SK-N-SH (cell line): ENCODE measurements around the gene MYO5C. TPM values are rescaled to one million over a fixed set of nuclear protein-coding genes. Genes with fewer than 3 reads are reported as not detected.

Experiments
- CTCF ChIP-seq: fragments of 200-600 bp; sonication (generic); IDR thresholded peaks from 2 replicates; pipeline ENCODE4 v1.6.1; 2017; ENCODE audit warnings: antibody characterized with exemption, mild to moderate bottlenecking, moderate library complexity
- MXI1 ChIP-seq: IDR thresholded peaks from 2 replicates; pipeline ENCODE4 v1.6.1; 2012; ENCODE audit warnings: mild to moderate bottlenecking, low read depth, low read length, improper control_type of control experiment
- SIN3A ChIP-seq: IDR thresholded peaks from 2 replicates; pipeline ENCODE4 v1.6.1; 2012; ENCODE audit warnings: low read depth, mild to moderate bottlenecking, low read length, moderate library complexity, borderline replicate concordance
- USF1 ChIP-seq: IDR thresholded peaks from 2 replicates; pipeline ENCODE4 v1.4.0; 2012; ENCODE audit warnings: low read depth, borderline replicate concordance
- polyA plus RNA-seq, 3 experiments: library from polyadenylated mRNA; depleted of rRNA; stranded (reverse); fragments of >200 nt; gene quantifications; 2 replicates each; pipeline ENCODE4 v1.2.3, GENCODE V29; 2012
- small RNA-seq, 7 experiments: library from RNA; depleted of rRNA; stranded (forward); fragments of <200 nt; gene quantifications; one replicate each; pipeline ENCODE3, GENCODE V24; 2012
- TF ChIP-seq, protein P1 (sequence below): fragments of 150-350 bp; IDR thresholded peaks from 2 replicates; pipeline ENCODE4 v1.6.1; 2017; ENCODE audit warnings: antibody characterized with exemption, low read length, low read depth, borderline replicate concordance

MYO5C gene
- polyA plus RNA-seq, 1 of the 3 experiments (the other 2 are of a cell fraction), result 0.99 TPM

- TF ChIP-seq SIN3A (no peak), USF1 (no peak; the same call in 1 of the 2 replicates), MXI1 (no peak), CTCF (no peak)
- TF ChIP-seq, protein P1, sequence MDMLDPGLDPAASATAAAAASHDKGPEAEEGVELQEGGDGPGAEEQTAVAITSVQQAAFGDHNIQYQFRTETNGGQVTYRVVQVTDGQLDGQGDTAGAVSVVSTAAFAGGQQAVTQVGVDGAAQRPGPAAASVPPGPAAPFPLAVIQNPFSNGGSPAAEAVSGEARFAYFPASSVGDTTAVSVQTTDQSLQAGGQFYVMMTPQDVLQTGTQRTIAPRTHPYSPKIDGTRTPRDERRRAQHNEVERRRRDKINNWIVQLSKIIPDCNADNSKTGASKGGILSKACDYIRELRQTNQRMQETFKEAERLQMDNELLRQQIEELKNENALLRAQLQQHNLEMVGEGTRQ, result no peak
Measured at GRCh38 chr15:52143873-52144272, 151.7 kb downstream of the MYO5C start (continued).

Small RNA genes within 50 kb of the gene (small RNA-seq; reads per million reads assigned to genes)
- 0 to 1.1 (median 0.13) reads per million in 7 experiments for gene MIR1266
- gene RF00019, result 0 reads per million in 7 experiments

Other genes starting within 250 kb of the MYO5C start
- gene BCL2L10, start 183.0 kb downstream of the MYO5C start, polyA plus RNA-seq (2012; rRNA removed), result 0.10 and 0.16 TPM in 2 replicates
- 73.7 and 75.9 TPM in 2 replicates for gene GNB5, start 104.4 kb downstream of the MYO5C start, polyA plus RNA-seq (2012; rRNA removed)
- gene MYO5A, start 233.1 kb upstream of the MYO5C start, polyA plus RNA-seq (2012; rRNA removed), result 11.0 and 12.1 TPM in 2 replicates